Hippocampal formation (tissue), 2 donors: ENCODE measurements around the gene KREMEN1.
"Not testable (repeated sequence)": the region's sequence is repeated elsewhere in the genome, so short reads cannot be mapped to it uniquely, and the experiment has no call there.

Source experiments
- DNase-seq, 2 donors: peaks; one replicate each; lab custom pipeline; 2025; lab: John Stamatoyannopoulos, UW

The KREMEN1 gene

GRCh38 chr22:29106839-29107238, 34.0 kb downstream of the KREMEN1 start:
- no peak for DNase-seq

GRCh38 chr22:29108137-29108536, 35.3 kb downstream of the KREMEN1 start:
- no peak for DNase-seq

DNA sequence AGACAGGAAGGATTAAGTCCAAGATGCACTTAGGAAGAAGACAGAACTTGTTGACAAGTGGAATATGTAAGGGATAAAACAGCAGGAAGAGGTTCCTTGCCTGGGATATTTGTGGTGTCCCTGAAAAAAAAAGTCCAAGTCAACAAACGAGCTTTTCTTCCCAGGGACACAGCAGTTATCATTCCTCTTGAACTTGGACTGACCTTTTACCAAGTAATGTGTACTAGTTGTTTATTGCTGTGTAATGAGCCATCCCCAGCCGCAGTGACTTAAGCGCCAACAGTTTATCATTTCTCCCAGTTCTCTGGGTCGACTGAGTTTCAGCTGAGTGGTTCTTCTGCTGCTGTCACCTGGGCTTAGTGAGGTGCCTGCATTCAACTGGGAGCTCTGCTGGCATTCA, 37.0 kb downstream of the KREMEN1 start:
- DNase-seq, result no peak

GRCh38 chr22:29110946-29111345, 38.1 kb downstream of the KREMEN1 start:
- DNase-seq, result no peak

- DNase-seq, result no peak
These were observed 39.3 kb downstream of the KREMEN1 start for GRCh38 chr22:29112121-29112520.

DNA sequence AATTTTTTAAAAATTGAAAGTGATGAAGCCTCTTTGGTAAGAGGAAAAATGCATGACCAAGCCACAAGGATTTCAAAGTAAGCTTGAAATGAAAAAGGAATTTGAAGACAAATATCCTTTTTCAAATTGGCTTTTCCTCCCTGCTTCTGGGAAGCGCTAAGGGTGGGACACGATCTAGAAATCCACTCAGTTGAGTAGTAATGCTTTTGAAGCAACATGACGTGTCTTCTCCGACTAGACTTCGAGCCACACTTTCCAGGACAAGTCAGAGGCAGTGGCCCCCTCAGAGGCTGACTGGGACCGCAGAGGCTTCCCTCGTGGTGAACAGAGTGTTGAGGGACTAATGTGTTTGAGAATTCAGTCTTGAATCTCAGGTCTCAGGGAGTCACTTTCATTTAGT, 39.8 kb downstream of the KREMEN1 start:
- no peak for DNase-seq

- DNase-seq, result no peak
These were observed 40.5 kb downstream of the KREMEN1 start for GRCh38 chr22:29113319-29113718.

GRCh38 chr22:29114392-29114791, 41.6 kb downstream of the KREMEN1 start:
- no peak for DNase-seq

- no peak for DNase-seq
These were observed 43.0 kb downstream of the KREMEN1 start for GRCh38 chr22:29115682-29116288.

- DNase-seq, result no peak
These were observed 43.7 kb downstream of the KREMEN1 start for GRCh38 chr22:29116397-29117123.

DNA sequence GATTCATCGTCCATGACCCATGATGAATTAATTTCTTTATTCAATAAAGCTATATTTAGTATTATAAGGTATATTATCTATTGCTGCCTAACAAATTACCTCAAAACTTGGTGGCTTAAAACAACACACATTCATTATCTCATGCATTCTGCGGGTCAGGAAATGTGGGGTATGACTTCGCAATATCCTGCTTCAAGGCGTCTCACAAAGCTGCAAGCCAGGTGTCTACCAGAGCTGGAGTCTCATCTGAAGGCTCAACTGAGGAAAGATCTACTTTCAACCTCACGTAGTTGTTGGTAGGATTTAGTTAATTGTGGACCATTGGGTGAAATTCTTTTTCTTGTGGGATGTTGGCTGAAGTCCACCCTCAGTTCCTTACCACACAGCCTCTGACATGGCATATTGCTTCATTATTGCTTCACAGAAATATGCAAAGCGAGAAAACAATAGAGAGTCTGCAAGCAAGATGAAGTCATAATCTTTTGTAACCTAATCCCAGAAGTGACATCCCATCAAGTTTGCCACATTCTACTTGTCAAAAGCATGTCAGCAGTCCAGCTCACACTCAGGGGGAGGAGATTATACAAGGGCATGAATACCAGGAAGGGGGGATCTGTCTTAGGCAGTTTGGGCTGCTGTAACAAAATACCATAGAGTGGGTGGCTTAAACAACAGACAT, 45.1 kb downstream of the KREMEN1 start:
- DNase-seq, result no peak

GRCh38 chr22:29120098-29120912, 47.5 kb downstream of the KREMEN1 start:
- DNase-seq, result not testable (repeated sequence)

DNA sequence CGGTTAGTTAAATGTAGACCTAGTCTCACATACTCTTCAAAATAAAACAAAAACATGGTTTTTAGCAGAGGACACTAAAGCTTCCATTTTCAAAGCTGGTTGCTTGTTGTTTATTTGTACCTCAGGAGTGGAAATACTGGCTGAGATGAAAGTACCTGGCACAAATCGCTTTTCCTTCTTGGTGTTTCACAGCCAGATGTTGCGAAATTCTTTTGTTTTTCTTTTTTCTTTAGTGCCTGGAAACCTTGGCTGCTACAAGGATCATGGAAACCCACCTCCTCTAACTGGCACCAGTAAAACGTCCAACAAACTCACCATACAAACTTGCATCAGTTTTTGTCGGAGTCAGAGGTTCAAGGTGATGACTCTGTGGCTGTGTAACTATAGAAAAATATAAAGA, 48.3 kb downstream of the KREMEN1 start:
- no peak for DNase-seq

DNA sequence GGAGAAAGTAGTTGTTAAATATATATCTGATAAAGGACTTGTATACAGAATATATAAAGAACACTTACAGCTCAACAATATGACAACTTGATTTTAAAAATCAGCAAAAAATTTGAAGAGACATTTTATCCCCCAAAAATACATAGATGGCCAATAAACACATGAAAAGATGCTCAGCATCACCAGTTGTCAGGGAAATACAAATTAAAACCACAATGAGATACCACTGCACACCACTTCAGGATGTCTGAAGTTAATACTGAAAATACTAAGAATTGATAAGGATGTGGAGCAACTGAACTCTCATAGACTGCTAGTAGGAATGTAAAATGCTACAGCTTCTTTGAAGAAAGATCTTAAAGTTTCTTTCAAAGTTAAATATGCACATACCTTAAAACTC, 49.2 kb downstream of the KREMEN1 start:
- no peak for DNase-seq

DNA sequence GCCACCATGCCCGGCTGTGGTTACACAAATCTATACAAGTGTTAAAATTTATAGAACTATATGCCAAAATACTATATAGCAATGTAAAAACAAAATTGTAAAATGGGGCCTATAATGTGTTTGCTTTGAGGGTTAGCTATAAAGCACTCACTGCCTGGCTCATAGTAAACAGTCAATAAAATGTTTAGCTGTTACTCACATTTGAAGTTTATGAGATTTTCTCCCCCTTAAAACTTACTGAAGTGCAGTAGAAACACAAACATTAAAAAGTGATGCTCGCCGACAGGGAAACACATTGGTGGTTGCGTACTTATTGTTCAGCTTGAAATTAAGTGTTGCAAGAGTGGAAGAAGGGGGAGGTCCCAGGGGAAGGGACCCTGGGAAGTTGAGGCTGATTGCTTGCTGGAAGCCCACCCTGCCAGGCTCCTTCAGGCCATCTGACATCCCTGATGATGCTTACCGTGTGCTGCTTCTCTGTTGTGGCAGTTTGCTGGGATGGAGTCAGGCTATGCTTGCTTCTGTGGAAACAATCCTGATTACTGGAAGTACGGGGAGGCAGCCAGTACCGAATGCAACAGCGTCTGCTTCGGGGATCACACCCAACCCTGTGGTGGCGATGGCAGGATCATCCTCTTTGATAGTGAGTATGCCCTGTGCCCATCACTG, 52.1 kb downstream of the KREMEN1 start:
- no peak for DNase-seq

GRCh38 chr22:29125443-29125778, 52.6 kb downstream of the KREMEN1 start:
- no peak for DNase-seq

GRCh38 chr22:29125844-29126243, 53.0 kb downstream of the KREMEN1 start:
- DNase-seq, result no peak

- DNase-seq, result no peak
These were observed 54.0 kb downstream of the KREMEN1 start for GRCh38 chr22:29126670-29127395.

GRCh38 chr22:29128891-29129807, 56.3 kb downstream of the KREMEN1 start:
- DNase-seq, result no peak

DNA sequence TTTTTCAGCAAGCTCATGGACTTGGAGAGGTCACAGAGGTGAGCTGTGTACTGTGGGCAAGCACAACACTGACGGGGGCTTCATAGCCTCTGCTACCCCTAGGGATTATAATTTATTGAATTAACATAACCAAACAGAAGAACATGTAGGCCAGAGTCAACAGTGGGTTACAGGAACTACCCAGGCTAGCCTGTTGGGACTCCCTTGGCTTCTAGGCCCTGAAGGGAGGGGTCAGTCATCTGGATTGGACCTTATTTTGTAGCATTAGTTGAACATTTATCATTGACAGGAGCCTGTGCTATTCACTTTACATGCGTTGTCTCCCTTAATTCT, 56.9 kb downstream of the KREMEN1 start:
- DNase-seq, result no peak
